NCI-H187 (cell line): ENCODE data around the gene ZNF423.
"Not testable (repeated sequence)": the region's sequence is repeated elsewhere in the genome, so short reads cannot be mapped to it uniquely, and the experiment has no call there.

ENCODE experiments used
- DNase-seq, 2 experiments: peaks; one replicate each; lab custom pipeline; 2025; lab: John Stamatoyannopoulos, UW

ZNF423 gene

GRCh38 chr16:49583911-49584310 lies 272.0 kb downstream of the ZNF423 start:
- DNase-seq: no peak

- no peak for DNase-seq
Measured at GRCh38 chr16:49581630-49582298, 274.1 kb downstream of the ZNF423 start.

- no peak for DNase-seq
Measured at GRCh38 chr16:49580751-49581303, 275.1 kb downstream of the ZNF423 start.

GRCh38 chr16:49578435-49579024 lies 277.4 kb downstream of the ZNF423 start:
- no peak for DNase-seq

GRCh38 chr16:49578018-49578417 lies 277.9 kb downstream of the ZNF423 start:
- DNase-seq: no peak

- no peak for DNase-seq
Measured at GRCh38 chr16:49576941-49577340, 279.0 kb downstream of the ZNF423 start.

GRCh38 chr16:49576173-49576494 lies 279.8 kb downstream of the ZNF423 start:
- DNase-seq: no peak

- DNase-seq: no peak
Measured at GRCh38 chr16:49575346-49576172, 280.4 kb downstream of the ZNF423 start.

GRCh38 chr16:49574826-49575225 lies 281.1 kb downstream of the ZNF423 start:
- DNase-seq: no peak

- DNase-seq: no peak
Measured at GRCh38 chr16:49567950-49568349, 288.0 kb downstream of the ZNF423 start.

GRCh38 chr16:49566432-49566831 lies 289.5 kb downstream of the ZNF423 start:
- no peak for DNase-seq

GRCh38 chr16:49564496-49565229 lies 291.2 kb downstream of the ZNF423 start:
- no peak for DNase-seq

GRCh38 chr16:49563666-49564065 lies 292.2 kb downstream of the ZNF423 start:
- no peak for DNase-seq

GRCh38 chr16:49562894-49563293 lies 293.0 kb downstream of the ZNF423 start:
- not testable (repeated sequence) for DNase-seq

GRCh38 chr16:49562228-49562627 lies 293.7 kb downstream of the ZNF423 start:
- DNase-seq: no peak

- no peak for DNase-seq
Measured at GRCh38 chr16:49560004-49560830, 295.7 kb downstream of the ZNF423 start.

- no peak for DNase-seq
Measured at GRCh38 chr16:49559242-49559641, 296.7 kb downstream of the ZNF423 start.

- DNase-seq: no peak
Measured at GRCh38 chr16:49558451-49558850, 297.5 kb downstream of the ZNF423 start.

GRCh38 chr16:49556606-49557446 lies 299.1 kb downstream of the ZNF423 start:
- DNase-seq: peak in 1 of 2 experiments; percentile 33

- DNase-seq: no peak
Measured at GRCh38 chr16:49556249-49556605, 299.7 kb downstream of the ZNF423 start.
